Measurements from ENCODE around the gene CDC20. TPM values are rescaled to one million over a fixed set of nuclear protein-coding genes. Genes with fewer than 3 reads are reported as not detected.
A peak's percentile ranks its signal among the peaks of the same experiment; 100 is the strongest.

CDC20 gene
- total and polyA plus RNA-seq, 12 donors, result 0.32 to 12.8 (median 2.3) TPM

DNA sequence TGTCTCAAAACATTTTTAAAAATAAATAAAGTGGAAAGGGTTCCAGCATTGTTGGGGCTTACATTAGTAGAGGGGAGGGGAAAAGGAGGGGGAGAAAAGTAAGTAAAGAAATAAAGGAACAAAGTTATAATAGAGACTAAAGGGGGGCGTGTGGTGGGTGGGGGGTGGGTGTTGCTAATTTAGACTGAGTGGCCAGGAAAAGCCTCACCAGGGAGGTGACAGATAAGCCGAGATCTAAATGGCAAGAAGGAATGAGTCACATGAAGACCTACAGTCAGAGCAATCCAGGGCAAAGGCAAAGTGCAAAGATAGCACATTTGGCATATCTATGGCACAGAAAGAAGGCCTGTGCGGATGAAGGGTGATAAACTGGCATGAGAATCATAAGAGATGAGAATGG is 13.7 kb upstream of the CDC20 start:
- TF ChIP-seq, protein P1, sequence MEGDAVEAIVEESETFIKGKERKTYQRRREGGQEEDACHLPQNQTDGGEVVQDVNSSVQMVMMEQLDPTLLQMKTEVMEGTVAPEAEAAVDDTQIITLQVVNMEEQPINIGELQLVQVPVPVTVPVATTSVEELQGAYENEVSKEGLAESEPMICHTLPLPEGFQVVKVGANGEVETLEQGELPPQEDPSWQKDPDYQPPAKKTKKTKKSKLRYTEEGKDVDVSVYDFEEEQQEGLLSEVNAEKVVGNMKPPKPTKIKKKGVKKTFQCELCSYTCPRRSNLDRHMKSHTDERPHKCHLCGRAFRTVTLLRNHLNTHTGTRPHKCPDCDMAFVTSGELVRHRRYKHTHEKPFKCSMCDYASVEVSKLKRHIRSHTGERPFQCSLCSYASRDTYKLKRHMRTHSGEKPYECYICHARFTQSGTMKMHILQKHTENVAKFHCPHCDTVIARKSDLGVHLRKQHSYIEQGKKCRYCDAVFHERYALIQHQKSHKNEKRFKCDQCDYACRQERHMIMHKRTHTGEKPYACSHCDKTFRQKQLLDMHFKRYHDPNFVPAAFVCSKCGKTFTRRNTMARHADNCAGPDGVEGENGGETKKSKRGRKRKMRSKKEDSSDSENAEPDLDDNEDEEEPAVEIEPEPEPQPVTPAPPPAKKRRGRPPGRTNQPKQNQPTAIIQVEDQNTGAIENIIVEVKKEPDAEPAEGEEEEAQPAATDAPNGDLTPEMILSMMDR (IDR thresholded peaks at IDR 0.05), result no peak
- no peak for TF ChIP-seq POLR2A (IDR thresholded peaks at IDR 0.05)
- Histone ChIP-seq H3K4me1 (replicated peaks in 1 of 2) (peaks cover 3 to 20% of the 10 kb centered on the region in 2 donors), H3K4me3 (no peak overlapping the region), H3K36me3 (replicated peaks in 1 of 2) (no peaks in the 10 kb centered on the region), H3K27ac (peak overlapping the region in 2 of 5 donors; percentile 22 to 51), H3K27me3 (no peaks in the 10 kb centered on the region), H3K9me3 (replicated peaks in 1 of 3) (no peaks in the 10 kb centered on the region)
- intact Hi-C loops (cut with DNase I), result no loop called here
- peak in 4 of 7 donors; percentile 38 to 61 (median 43) for DNase-seq
- WGBS, 4 donors, result 31 to 52% (median 37%) methylated on average over 3 of the region's 3 CpGs

DNA sequence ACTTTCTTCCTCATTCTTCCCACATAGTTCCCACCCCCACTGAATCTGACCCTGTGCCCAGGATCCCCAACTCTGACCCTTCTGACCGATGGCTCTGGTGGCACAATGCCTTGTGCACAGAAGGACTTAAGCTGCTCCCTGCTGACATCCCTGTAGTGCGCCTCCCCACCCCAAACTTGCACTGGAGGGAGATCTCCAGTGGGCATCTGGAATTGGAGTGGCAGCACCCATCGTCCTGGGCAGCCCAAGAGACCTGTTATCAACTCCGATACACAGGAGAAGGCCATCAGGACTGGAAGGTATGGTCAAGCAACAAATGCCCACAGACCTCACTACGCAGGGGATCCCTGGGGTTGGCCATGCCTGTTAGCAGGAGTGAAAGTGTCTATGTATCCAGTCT is 12.1 kb upstream of the CDC20 start:
- intact Hi-C loops (cut with DNase I), result no loop called here
- peaks cover 3 to 20% of the 10 kb centered on the region in 2 donors for H3K4me1 ChIP-seq (replicated peaks in 1 of 2)
- TF ChIP-seq, protein P1 (IDR thresholded peaks at IDR 0.05), result no peak
- no peak for TF ChIP-seq POLR2A (IDR thresholded peaks at IDR 0.05)
- no peak overlapping the region for H3K27ac ChIP-seq
- 89 to 97% (median 93%) methylated on average over 5 of the region's 5 CpGs for WGBS, 4 donors
- no peaks in the 10 kb centered on the region for H3K9me3 ChIP-seq (replicated peaks in 1 of 3)
- DNase-seq, result no peak
- H3K36me3 ChIP-seq (replicated peaks in 1 of 2), result no peaks in the 10 kb centered on the region
- H3K27me3 ChIP-seq, result no peaks in the 10 kb centered on the region
- H3K4me3 ChIP-seq, result no peak overlapping the region

DNA sequence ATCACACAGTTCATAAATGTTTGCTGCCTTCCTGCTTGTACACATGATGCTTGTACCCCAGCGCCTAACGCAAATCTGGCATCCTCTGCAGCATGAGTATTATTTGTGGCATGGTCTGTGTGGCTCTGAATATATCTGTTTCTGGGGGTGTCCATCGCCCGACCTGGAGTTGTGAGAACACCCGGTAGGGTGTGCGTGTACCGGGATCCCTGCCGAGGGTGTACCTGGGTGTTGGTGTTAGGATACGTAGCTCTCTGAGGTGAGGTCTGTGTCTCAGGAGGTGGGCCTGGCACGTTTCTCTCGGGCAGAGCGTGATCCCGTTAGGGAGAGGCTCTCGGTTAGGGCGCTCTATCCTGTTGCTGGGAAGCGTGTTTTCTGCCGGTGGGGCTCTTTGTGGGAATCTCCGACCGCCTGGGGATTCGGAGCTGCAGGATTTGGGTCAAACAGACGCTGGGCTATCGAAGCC is 10.4 kb upstream of the CDC20 start:
- DNase-seq, result no peak
- H3K36me3 ChIP-seq (replicated peaks in 1 of 2), result no peaks in the 10 kb centered on the region
- WGBS, 4 donors, result 26 to 70% (median 33%) methylated on average over 7 to 22 of the region's 22 CpGs
- H3K9me3 ChIP-seq (replicated peaks in 1 of 3), result no peaks in the 10 kb centered on the region
- H3K4me1 ChIP-seq (replicated peaks in 1 of 2), result peaks cover 3 to 20% of the 10 kb centered on the region in 2 donors
- intact Hi-C loops (cut with DNase I), result no loop called here
- TF ChIP-seq, protein P1 (IDR thresholded peaks at IDR 0.05), result no peak
- TF ChIP-seq POLR2A (IDR thresholded peaks at IDR 0.05), result no peak
- peak overlapping the region in 2 of 4 donors; percentile 51 to 63 for H3K4me3 ChIP-seq
- peak overlapping the region in 4 of 5 donors; percentile 67 to 94 (median 90) for H3K27ac ChIP-seq
- no peaks in the 10 kb centered on the region for H3K27me3 ChIP-seq

DNA sequence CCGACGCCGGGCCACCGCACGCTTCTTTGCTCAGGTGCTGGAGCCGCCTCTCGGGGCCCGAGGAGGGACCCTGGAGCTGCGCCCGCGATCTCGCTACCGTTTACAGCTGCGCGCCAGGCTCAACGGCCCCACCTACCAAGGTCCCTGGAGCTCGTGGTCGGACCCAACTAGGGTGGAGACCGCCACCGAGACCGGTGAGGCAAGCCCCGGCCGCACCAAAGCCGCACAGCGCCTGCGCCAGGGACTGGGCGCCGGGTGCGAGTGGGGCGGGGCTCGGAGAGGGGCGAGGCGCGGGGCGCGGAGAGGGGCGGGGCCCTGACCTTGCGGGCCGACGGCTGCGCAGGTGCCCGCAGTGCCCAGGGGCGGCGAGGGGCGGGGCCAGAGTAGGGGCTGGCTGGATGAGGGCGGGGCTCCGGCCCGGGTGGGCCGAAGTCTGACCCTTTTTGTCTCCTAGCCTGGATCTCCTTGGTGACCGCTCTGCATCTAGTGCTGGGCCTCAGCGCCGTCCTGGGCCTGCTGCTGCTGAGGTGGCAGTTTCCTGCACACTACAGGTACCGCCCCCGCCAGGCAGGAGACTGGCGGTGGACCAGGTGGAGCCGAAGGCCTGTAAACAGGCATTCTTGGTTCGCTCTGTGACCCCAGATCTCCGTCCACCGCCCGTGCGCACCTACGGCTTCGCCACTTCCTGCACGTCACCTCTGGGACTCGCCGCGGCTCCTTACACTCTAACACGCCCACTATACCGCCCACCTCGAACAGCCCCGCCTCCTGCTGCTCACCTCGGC is 9.8 kb upstream of the CDC20 start:
- WGBS, 4 donors, result 7 to 19% (median 13%) methylated on average over 12 to 72 of the region's 72 CpGs
- intact Hi-C loops (cut with DNase I), result no loop called here
- Histone ChIP-seq H3K27ac (peak overlapping the region; percentile 67 to 94 (median 88)), H3K9me3 (replicated peaks in 1 of 3) (no peaks in the 10 kb centered on the region), H3K4me1 (replicated peaks in 1 of 2) (peaks cover 3 to 20% of the 10 kb centered on the region in 2 donors), H3K4me3 (peak overlapping the region; percentile 23 to 63 (median 46)), H3K27me3 (no peaks in the 10 kb centered on the region), H3K36me3 (replicated peaks in 1 of 2) (no peaks in the 10 kb centered on the region)
- DNase-seq, result peak; percentile 87 to 96 (median 92)
- TF ChIP-seq, protein P1 (IDR thresholded peaks at IDR 0.05), result peak in 1 of 6 experiments; percentile 18
- TF ChIP-seq POLR2A (IDR thresholded peaks at IDR 0.05), result peak; percentile 65 to 71

Measured in adrenal gland (tissue), 12 donors.